ENCODE results near the gene POLR3C. TPM values are rescaled to one million over a fixed set of nuclear protein-coding genes. Genes with fewer than 3 reads are reported as not detected.

Gene POLR3C
- total and polyA plus RNA-seq, 2 experiments from 2014 or later = 15.1 to 23.9 TPM

Small RNAs within 50 kb of the gene (microRNA-seq; reads per million reads assigned to microRNA genes)
- gene MIR6736 = not detected

Small RNAs within 50 kb of the gene (small RNA-seq; reads per million reads assigned to genes)
- not detected for gene MIR6736 (ENCODE audit: low replicate concordance)

Other genes with a start within 250 kb of the POLR3C start
- gene GPR89A, start 216.2 kb upstream of the POLR3C start, total RNA-seq (2014; rRNA removed; shearing (Covaris generic)) = 80.8 and 81.1 TPM in 2 replicates
- gene GPR89A, start 216.2 kb upstream of the POLR3C start, polyA plus RNA-seq (2016; fragmentation: Nextera tagmentation; extraction: Ambion mirVana) = 68.5 and 76.4 TPM in 2 replicates
- not detected in 2 replicates for gene PDZK1, start 116.8 kb upstream of the POLR3C start, total RNA-seq (2014; rRNA removed; shearing (Covaris generic))
- gene PDZK1, start 116.8 kb upstream of the POLR3C start, polyA plus RNA-seq (2016; fragmentation: Nextera tagmentation; extraction: Ambion mirVana) = 0.49 and 0.73 TPM in 2 replicates
- not detected in 2 replicates for gene CD160, start 104.7 kb upstream of the POLR3C start, total RNA-seq (2014; rRNA removed; shearing (Covaris generic))
- gene CD160, start 104.7 kb upstream of the POLR3C start, polyA plus RNA-seq (2016; fragmentation: Nextera tagmentation; extraction: Ambion mirVana) = 0.06 TPM in 1 of 2 replicates, not detected in the other
- gene RNF115, start 105 bp upstream of the POLR3C start, total RNA-seq (2014; rRNA removed; shearing (Covaris generic)) = 10.5 and 10.6 TPM in 2 replicates
- gene RNF115, start 105 bp upstream of the POLR3C start, polyA plus RNA-seq (2016; fragmentation: Nextera tagmentation; extraction: Ambion mirVana) = 10.8 and 10.9 TPM in 2 replicates
- 4.3 and 6.8 TPM in 2 replicates for gene NUDT17, start 21.4 kb downstream of the POLR3C start, total RNA-seq (2014; rRNA removed; shearing (Covaris generic))
- 2.8 and 5.7 TPM in 2 replicates for gene NUDT17, start 21.4 kb downstream of the POLR3C start, polyA plus RNA-seq (2016; fragmentation: Nextera tagmentation; extraction: Ambion mirVana)
- gene PIAS3, start 34.9 kb downstream of the POLR3C start, total RNA-seq (2014; rRNA removed; shearing (Covaris generic)) = 33.2 and 35.7 TPM in 2 replicates
- 40.8 and 45.4 TPM in 2 replicates for gene PIAS3, start 34.9 kb downstream of the POLR3C start, polyA plus RNA-seq (2016; fragmentation: Nextera tagmentation; extraction: Ambion mirVana)
- 3.6 and 4.3 TPM in 2 replicates for gene ANKRD35, start 61.7 kb downstream of the POLR3C start, total RNA-seq (2014; rRNA removed; shearing (Covaris generic))
- gene ANKRD35, start 61.7 kb downstream of the POLR3C start, polyA plus RNA-seq (2016; fragmentation: Nextera tagmentation; extraction: Ambion mirVana) = 4.9 and 5.6 TPM in 2 replicates
- 0.04 and 0.21 TPM in 2 replicates for gene ITGA10, start 85.8 kb downstream of the POLR3C start, total RNA-seq (2014; rRNA removed; shearing (Covaris generic))
- gene ITGA10, start 85.8 kb downstream of the POLR3C start, polyA plus RNA-seq (2016; fragmentation: Nextera tagmentation; extraction: Ambion mirVana) = 0.21 TPM in 1 of 2 replicates, not detected in the other
- 9.1 and 10.0 TPM in 2 replicates for gene PEX11B, start 94.5 kb downstream of the POLR3C start, total RNA-seq (2014; rRNA removed; shearing (Covaris generic))
- gene PEX11B, start 94.5 kb downstream of the POLR3C start, polyA plus RNA-seq (2016; fragmentation: Nextera tagmentation; extraction: Ambion mirVana) = 7.4 and 9.7 TPM in 2 replicates
- 170 and 212 TPM in 2 replicates for gene RBM8A, start 103.3 kb downstream of the POLR3C start, total RNA-seq (2014; rRNA removed; shearing (Covaris generic))
- gene RBM8A, start 103.3 kb downstream of the POLR3C start, polyA plus RNA-seq (2016; fragmentation: Nextera tagmentation; extraction: Ambion mirVana) = 286 and 312 TPM in 2 replicates
- 2.5 and 2.6 TPM in 2 replicates for gene LIX1L, start 133.8 kb downstream of the POLR3C start, total RNA-seq (2014; rRNA removed; shearing (Covaris generic))
- gene LIX1L, start 133.8 kb downstream of the POLR3C start, polyA plus RNA-seq (2016; fragmentation: Nextera tagmentation; extraction: Ambion mirVana) = 0.76 and 1.1 TPM in 2 replicates
- gene ANKRD34A, start 140.4 kb downstream of the POLR3C start, total RNA-seq (2014; rRNA removed; shearing (Covaris generic)) = 0.35 and 2.2 TPM in 2 replicates
- 0.09 and 0.16 TPM in 2 replicates for gene ANKRD34A, start 140.4 kb downstream of the POLR3C start, polyA plus RNA-seq (2016; fragmentation: Nextera tagmentation; extraction: Ambion mirVana)
- gene POLR3GL, start 140.5 kb downstream of the POLR3C start, total RNA-seq (2014; rRNA removed; shearing (Covaris generic)) = 0.82 and 3.1 TPM in 2 replicates
- gene POLR3GL, start 140.5 kb downstream of the POLR3C start, polyA plus RNA-seq (2016; fragmentation: Nextera tagmentation; extraction: Ambion mirVana) = 9.5 and 9.8 TPM in 2 replicates
- gene TXNIP, start 172.4 kb downstream of the POLR3C start, total RNA-seq (2014; rRNA removed; shearing (Covaris generic)) = 29.1 and 31.5 TPM in 2 replicates
- gene TXNIP, start 172.4 kb downstream of the POLR3C start, polyA plus RNA-seq (2016; fragmentation: Nextera tagmentation; extraction: Ambion mirVana) = 19.5 and 22.8 TPM in 2 replicates
- 0.23 and 0.42 TPM in 2 replicates for gene HJV, start 197.5 kb downstream of the POLR3C start, total RNA-seq (2014; rRNA removed; shearing (Covaris generic))
- 0.45 and 0.99 TPM in 2 replicates for gene HJV, start 197.5 kb downstream of the POLR3C start, polyA plus RNA-seq (2016; fragmentation: Nextera tagmentation; extraction: Ambion mirVana)

Measured in GM23338 (cell line).